Measurements from ENCODE around the gene SMPD1. TPM values are rescaled to one million over a fixed set of nuclear protein-coding genes. Genes with fewer than 3 reads are reported as not detected.

Gene SMPD1
- polyA plus RNA-seq, 10 donors: 21.8 to 26.7 (median 24.5) TPM

DNA sequence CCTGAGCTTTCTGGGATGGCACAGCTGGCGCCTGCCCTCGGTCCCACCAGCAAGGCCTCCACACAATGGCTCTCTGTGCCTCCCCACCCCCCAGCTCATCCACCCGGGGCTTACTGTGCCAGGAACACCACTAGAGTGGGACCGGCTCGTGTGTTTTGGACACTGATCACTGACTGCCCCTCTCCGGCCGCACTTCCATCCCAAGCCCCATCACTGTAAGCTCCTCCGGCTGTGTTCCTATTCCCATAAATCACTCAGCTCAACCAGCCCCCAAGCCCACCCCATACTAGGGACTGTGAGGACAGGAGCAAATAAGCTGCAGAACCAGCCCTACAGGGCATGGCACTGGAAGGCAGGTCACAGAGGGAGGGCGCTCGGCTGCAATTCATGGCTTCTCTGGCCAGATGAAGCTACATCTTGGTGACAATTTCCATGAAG, 21.3 kb downstream of the SMPD1 start:
- no peak for DNase-seq

DNA sequence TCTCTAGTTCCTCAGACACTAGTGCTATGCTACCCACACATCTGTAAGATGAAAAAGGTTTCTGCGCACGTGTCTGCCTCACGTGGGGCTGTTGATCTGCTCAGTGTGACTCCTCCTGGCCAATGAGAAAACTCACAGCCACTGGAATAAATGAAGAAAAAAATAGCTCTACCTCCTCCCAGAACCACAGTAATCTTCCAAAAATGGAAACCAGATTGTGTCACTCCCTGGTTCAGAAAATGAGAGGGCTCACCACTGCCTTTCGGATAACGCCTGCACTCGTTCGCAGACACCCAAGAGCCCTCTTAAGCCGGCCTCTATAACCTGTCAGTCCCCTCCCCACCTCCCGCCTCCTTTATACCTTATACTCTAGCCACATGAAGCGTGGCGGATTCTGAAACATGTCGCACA, 23.5 kb downstream of the SMPD1 start:
- no peak for DNase-seq

DNA sequence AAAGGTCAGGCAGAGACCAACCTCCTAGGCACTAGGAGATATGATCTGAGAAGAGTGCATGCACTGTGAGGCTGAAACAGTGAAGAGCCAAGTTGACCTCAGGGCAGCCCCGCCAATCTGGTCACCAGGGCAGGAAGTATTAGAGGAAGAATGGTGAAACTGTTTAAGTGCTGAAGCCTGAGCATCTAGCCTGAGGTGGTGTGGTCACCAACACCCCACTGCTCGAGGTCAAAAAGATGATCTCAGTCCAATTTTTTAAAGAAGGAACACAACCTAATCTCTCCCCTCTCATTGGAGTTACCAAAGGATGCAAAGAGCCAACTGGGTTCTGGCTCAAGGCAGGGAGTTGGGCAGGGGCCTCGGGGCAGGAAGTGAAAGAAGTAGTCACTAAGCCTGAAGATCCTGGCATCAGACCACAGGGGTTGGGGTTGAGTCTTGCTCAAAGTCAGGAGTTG, 24.6 kb downstream of the SMPD1 start:
- no peak for DNase-seq

DNA sequence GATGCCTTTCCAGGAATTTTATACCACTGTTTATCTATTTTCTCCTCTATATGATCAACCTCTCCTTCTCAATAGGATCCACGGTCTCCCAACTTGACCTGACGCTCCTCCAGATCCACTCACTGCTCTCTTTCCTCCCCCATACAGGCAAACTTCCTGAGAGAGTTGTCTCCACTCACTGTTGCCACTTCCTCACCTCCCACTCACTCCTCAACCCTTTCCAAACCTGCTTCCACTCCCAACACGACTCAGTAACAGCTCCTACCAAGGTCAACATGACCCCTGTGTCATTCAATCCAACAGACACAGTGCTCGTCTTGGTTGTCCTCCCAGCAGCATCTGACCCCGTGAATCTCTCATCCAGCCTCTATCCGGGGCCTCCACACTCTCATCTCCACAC, 25.5 kb downstream of the SMPD1 start:
- DNase-seq: no peak

DNA sequence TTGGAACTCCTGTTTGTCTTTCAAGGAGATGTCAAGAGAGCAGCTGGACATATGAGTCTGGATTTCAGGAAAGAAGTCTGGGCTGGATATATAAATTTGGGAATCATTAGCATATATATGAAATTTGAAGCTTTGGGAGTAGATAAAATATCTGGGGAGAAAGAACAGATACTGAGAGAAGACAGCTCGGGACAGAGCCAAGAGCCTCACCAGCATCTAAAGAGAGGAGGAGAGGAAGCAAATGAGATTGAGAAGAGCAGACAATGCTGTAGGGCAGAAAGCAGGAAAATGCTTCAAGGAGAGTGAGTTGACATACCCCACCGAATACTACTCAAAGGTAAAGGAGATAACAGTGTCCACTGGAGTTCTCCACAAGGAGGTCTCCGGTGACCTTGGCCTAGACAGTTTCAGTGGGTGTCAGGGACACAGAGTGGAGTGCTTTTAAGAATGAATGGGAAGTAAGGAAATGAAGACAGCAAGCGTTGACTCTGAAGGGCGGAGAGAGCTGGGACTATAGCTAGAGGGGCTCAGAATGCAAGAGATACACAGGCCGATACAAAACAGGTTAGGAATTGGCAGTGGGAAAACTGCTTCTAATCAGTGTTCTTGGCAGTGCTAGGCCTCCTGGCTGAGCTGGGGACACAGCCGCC, 27.8 kb downstream of the SMPD1 start:
- peak in 2 of 3 donors; percentile 24 to 48 for DNase-seq

DNA sequence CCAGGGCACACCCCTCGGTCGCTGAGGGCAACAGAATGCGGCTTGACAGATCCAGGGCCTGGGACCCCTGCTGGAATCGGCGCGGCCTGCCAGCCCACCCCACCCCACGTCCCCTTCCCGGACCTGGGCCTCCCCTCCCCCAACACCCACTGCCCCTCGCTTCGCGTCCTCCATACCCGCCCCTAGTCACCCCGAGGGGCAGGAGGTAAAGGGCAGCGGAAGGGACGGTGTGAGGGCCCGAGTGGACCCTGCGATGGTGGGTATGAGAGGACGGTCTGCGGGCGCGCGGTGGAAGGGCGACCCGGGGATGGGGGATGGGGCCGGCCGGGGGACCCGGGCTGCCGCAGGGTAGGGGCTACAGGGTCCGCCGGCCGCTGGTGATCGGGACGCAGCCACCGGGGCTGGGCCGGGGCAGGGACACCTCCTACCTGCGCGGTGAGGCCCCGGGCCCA, 28.3 kb downstream of the SMPD1 start:
- DNase-seq: no peak

DNA sequence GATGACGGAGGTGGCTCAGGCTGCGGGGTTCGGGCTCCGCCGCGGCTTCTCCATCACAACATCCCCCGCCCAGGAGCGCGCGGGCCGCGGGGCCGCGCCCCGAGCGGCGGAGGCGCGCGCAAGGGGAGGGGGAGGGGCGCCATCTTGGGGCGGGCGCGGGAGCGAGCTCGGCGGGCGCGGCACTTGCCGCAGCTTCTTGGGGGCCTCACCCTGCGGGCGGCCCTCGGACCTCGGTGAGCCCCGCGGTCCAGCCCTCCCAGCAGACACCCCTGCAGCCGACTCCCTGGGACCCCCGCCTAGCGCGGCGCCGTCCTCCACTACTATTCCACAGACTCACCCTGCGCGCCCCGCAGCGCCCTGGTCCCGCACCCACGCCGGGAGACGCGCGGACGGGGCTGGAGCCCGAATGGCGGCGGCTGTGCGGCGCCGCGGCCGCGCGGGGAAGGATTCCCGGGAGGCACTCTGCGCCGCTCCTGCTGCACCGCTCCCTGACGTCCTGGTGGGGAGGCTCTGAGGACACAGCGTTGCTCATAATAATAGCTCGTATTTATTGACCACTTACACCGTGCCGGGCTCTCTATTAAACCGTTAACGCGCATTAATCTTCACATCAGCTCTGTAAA, 28.8 kb downstream of the SMPD1 start, which contains the start of gene APBB1:
Gene APBB1 (minus strand): TSS at position 86 of the 623 bp plus-strand sequence. CDS start 7,747 bp downstream, outside the sequence.
- peak; percentile 68 to 91 (median 86) for DNase-seq

DNA sequence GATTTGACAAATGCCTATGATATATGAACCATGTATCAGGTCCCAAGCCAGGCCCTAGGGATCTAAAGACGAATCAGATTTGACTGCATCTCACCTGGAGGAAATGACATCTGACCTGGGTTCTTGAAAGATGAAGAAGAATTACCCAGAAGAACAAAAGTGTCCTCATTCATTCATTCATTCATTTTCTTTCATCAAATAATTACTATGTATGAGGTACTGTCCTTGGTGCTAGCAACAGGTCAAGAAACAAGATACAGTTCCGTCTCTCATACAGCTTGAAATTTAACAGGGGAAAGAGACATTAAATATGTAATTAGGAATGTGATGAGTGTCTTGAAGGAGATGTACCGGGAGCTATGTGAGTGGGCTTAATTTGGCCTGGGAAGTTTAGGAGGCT, 30.4 kb downstream of the SMPD1 start:
- DNase-seq: no peak

DNA sequence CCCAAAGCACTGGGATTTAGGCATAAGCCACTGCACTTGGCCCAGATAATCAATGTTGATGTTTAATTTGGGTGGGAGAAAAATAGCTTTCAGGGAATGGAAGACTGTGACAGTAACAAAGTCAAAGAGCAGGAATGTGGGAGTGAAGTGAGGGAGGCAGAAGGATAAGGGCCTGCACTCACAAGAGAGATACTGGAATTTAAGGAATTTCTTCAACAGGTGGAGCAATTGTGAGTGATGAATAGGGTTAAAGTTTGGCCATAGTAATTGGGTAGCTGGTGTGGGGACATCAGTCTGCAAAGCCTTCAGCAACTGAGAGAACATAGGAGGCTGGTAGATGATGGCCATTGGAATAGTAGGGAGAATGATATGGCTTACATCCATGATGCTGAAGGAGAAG, 37.2 kb downstream of the SMPD1 start:
- DNase-seq: no peak

DNA sequence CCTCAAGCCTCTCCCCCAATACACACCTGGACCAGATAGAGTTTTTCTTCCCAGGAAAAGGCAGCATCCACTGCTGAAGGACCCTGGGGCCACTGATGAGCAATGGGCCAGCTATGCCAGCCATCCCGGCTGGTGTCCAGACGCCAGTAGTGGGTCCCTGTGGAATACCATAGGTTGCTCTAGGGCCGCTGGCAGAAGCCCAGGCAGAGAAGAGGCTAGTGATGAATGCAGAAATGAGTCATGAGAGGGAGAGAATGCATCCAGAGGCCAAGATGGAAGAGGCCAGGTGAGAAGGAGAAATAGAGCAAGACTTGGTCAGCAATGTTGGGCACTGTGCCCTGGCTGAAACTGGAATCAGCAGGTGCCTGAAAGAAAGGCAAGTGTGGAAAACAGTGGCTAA, 41.6 kb downstream of the SMPD1 start:
- peak in 1 of 3 donors; percentile 31 for DNase-seq

DNA sequence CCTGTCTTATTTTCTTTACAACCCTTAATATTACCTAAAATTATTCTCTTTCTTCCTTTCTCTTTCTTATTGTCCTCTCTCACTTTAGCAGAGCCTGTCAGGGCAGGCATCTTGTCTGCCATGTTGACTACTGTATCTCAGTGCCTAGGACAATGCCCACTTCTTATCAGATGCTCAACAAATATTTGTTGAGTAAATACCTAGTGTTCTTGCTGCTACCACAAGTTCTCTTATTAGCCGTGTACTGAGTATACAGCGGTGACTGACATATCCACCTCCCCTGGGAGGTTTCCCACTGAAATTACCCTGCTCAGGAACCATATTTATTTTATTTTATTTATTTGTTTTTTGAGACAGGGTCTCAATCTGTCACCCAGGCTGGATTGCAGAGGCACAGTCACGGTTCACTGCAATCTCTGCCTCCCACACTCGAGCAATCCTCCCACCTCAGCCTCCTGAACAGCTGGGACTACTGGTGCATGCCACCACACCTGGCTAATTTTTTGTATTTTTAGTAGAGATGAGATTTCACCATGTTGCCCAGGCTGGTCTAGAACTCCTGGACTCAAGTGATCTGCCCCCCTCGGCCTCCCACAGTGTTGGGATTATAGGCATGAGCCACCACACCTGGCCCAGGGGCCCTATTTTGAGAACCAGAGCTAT, 43.9 kb downstream of the SMPD1 start:
- no peak for DNase-seq

DNA sequence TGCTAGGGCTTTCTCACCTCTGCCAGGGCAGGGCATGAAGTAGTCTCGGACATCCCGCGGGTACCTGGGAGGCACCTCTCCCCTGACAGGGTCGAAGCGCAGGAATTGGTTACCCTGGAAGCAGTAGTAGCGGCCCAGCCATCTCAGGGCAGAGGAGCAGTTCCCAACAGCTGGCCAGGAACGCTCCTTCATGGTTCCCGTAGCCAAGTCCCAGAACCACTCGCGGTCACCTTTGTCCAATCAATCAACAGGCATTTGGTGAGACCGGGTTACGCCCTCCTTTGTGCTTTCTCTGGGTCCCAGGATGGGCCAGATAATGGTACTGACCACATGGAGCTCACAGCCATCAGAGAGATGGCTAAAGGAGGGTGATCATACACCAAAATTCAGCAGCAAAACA, 47.1 kb downstream of the SMPD1 start:
- DNase-seq: no peak

DNA sequence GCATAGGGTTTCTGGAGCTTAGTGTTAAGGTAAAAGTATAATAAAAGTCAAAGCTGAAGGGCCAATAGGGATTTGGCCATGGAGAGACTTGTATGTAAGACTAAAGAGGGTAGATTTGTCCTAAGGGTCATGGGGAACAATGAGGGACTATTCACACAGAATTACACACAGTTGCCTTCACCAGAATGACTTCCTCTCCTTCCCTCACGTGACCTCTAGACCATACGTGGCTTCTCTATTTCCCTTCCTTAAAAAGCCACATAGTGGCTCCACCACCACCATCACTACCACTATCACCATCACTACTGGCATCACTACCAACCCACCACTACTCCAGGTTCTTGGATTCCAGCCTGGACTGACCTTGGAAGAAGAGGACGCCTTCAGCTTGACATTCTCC, 47.7 kb downstream of the SMPD1 start:
- DNase-seq: no peak

DNA sequence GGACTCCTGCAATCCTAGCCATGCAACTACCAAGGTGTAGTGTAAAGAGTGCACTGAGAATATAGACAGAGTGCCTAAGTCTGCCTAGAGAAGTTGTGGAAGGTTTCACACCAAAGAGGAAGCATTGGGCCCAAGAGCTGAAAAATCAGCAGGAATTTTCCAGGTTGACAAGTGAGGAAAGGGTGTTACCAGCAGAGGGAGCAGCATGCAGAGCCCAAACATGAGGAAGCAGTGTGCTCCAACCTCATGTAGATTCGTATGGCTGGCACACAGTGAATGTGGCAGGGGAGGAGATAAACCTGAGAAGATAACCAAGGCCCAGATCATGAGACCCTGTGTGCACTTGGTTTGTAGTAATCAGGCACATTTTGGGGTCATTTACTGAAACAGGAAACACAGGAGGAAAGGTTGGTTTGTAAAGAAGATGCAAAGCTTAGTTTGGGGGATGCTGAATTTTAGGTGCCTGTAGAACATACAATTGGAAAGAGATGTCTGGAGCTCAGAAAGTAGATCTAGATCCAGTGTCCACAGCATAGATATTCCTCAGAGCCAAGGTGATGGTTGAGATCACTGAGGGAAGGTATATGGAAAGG, 48.8 kb downstream of the SMPD1 start:
- DNase-seq: peak; percentile 17 to 57 (median 26)

DNA sequence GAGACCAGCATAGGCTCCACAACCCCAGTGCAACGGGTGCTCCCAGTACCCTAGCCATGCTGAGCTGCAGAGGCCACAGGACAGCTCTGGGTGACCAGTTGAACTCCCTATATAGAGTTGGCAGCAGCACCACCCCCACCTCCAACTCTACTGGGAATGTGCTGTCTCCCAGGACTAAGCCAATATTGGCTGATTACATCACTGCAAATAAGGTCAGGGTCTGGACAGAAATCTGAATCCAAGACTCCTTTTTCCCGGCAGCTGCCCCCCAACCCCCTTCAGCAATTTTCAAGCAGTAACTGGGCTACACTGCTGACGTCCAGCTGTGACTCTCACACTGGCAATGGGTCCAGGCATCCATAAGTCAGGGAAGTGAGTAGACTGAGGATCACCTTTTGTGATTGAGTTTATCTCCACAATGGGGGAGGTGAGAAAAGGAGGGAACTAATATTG, 50.7 kb downstream of the SMPD1 start, which contains the start of gene HPX:
Gene HPX (minus strand): TSS at position 82 of the 453 bp plus-strand sequence. CDS start 24 bp downstream, at position 58.
- no peak for DNase-seq

DNA sequence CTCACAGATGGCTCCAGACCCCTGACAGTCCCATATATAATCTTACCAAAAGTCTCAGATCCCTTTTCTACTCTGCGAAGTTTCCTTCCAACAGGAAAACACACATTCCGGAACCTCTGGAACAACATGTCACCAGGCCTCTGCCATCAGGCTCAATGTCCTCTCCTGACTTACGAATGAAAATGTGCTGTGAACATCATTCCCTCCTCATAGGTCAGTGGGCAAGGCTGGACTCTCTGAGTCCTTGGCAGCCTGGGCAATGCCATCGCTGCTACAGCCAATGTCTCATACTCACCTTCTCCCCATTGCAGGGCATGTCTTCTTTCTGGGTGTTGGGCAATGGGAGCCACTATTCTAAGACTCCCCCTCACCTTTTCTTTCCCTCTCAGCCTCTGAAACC, 52.2 kb downstream of the SMPD1 start:
- no peak for DNase-seq

DNA sequence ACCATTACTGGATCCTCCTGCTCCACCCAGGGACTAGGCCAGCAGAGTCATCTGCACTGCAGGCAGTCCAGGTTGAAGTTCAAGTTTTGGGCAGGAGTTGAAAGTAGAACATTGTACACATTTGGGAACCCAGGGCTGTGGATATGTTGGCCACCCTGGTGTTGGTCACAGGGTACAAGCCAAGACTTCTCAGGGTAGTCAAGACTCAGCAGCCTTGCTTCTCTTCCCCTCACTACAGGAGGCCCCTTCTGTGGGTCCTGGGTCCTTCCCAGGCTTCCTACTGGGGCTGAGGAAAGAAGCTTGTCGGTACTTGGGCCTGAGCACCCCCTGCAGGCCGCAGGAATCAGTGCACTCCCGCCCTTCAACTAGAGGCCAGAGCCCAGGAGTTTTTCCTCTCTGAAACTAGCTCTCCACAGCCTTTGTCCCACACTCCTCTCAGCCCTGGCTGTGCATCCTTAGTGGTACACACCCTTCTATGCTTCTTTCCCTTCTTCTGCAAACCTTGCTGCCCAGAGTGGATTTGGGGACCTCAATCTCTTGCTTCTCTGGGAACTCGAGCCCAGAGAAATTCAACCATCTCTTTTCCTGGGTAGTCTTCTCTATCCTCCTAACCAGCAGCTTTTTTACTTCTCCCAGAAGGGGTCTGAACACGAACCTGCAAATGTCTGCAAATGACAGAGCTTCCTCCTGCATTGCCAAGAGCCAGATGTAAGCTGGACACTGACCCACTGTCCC, 53.2 kb downstream of the SMPD1 start:
- DNase-seq: peak in 2 of 3 donors; percentile 41 to 58

All from muscle of back (tissue), 11 donors.